Activated CD4-positive, alpha-beta T cell treated with anti-CD3 and anti-CD28 coated beads, Interleukin-2, amount 50 U/mL, for 16 hours (primary cell): ENCODE measurements around the gene NPFFR1.
A peak's percentile ranks its signal among the peaks of the same experiment; 100 is the strongest.

Source experiments
- DNase-seq: peaks from one replicate; pipeline ENCODE4 v3.0.0-alpha.2; 2020

NPFFR1 gene

GRCh38 chr10:70283445-70284399, at the start of gene NPFFR1:
Gene NPFFR1, minus strand, starts transcription at chr10:70284004. Its CDS starts 328 bp downstream, at chr10:70283676.
- DNase-seq, result no peak

GRCh38 chr10:70333268-70333667, 49.5 kb upstream of the NPFFR1 start:
- DNase-seq, result no peak

- peak; percentile 24 for DNase-seq
These were observed 47.9 kb upstream of the NPFFR1 start for GRCh38 chr10:70331486-70332268.

- no peak for DNase-seq
These were observed 47.3 kb upstream of the NPFFR1 start for GRCh38 chr10:70331160-70331485.

GRCh38 chr10:70330671-70331070, 46.9 kb upstream of the NPFFR1 start:
- DNase-seq, result no peak

GRCh38 chr10:70328967-70329366, 45.2 kb upstream of the NPFFR1 start:
- no peak for DNase-seq

GRCh38 chr10:70328018-70328417, 44.2 kb upstream of the NPFFR1 start:
- no peak for DNase-seq

GRCh38 chr10:70324951-70325781, 41.4 kb upstream of the NPFFR1 start:
- no peak for DNase-seq

- DNase-seq, result no peak
These were observed 40.6 kb upstream of the NPFFR1 start for GRCh38 chr10:70324339-70324861.

- no peak for DNase-seq
These were observed 40.0 kb upstream of the NPFFR1 start for GRCh38 chr10:70323697-70324338.

GRCh38 chr10:70323138-70323696, 39.4 kb upstream of the NPFFR1 start:
- DNase-seq, result no peak

- no peak for DNase-seq
These were observed 38.4 kb upstream of the NPFFR1 start for GRCh38 chr10:70321897-70322890.

- no peak for DNase-seq
These were observed 37.4 kb upstream of the NPFFR1 start for GRCh38 chr10:70321233-70321632.

- DNase-seq, result no peak
These were observed 36.9 kb upstream of the NPFFR1 start for GRCh38 chr10:70320751-70321150.

GRCh38 chr10:70319824-70320223, 36.0 kb upstream of the NPFFR1 start:
- DNase-seq, result no peak

GRCh38 chr10:70319183-70319582, 35.4 kb upstream of the NPFFR1 start:
- no peak for DNase-seq

GRCh38 chr10:70317943-70318318, 34.1 kb upstream of the NPFFR1 start:
- DNase-seq, result no peak

- no peak for DNase-seq
These were observed 33.6 kb upstream of the NPFFR1 start for GRCh38 chr10:70317272-70317942.

- DNase-seq, result no peak
These were observed 32.0 kb upstream of the NPFFR1 start for GRCh38 chr10:70315815-70316214.

- DNase-seq, result no peak
These were observed 31.5 kb upstream of the NPFFR1 start for GRCh38 chr10:70315276-70315675.
